HG03175 (cell line): Measurements from ENCODE around the gene STXBP5L.
"Not testable (repeated sequence)": the region's sequence is repeated elsewhere in the genome, so short reads cannot be mapped to it uniquely, and the experiment has no call there.

Source experiments
- ATAC-seq: cut with Tn5 transposase; IDR thresholded peaks from one replicate; pipeline ENCODE4 v1.9.1; 2021; ENCODE audit warnings: mild to moderate bottlenecking, moderate library complexity; ENCODE audit not compliant: unreplicated experiment

The STXBP5L gene

GRCh38 chr3:121414924-121415323, 506.9 kb downstream of the STXBP5L start:
- ATAC-seq = no peak

DNA sequence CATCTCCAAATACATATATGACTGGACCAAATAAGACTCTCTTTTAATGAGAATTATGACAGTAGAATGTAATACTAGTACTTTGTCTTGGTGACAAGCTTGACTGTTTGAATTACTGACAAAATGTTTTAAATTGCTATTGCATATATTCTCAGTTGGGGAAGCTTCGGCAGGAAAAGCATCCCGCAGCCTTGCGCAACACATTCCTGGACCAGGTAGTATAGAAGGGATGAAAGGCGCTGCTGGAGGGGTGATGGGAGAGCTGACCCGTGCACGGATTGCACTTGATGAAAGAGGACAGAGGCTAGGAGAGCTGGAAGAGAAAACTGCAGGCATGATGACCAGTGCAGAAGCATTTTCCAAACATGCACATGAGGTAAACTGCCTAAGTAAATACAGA, 510.2 kb downstream of the STXBP5L start:
- no peak for ATAC-seq

DNA sequence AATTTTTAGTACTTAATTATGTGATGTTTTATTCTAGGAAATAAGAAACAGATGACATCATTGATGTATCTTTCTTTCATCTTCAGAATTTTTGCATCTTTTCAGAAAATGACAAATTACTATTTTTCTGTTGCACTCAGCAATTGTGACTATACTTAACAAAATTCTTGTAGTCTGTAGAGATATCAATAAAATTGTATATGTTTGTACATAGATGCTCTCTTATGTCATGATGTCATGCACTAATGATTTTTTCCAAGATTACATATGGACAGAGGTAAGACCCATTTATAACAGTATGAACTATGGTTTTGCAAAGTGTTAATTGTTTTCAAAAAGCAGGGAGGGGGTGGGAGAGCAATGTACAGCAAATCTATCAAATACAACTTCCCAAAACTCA, 516.5 kb downstream of the STXBP5L start:
- ATAC-seq = no peak

DNA sequence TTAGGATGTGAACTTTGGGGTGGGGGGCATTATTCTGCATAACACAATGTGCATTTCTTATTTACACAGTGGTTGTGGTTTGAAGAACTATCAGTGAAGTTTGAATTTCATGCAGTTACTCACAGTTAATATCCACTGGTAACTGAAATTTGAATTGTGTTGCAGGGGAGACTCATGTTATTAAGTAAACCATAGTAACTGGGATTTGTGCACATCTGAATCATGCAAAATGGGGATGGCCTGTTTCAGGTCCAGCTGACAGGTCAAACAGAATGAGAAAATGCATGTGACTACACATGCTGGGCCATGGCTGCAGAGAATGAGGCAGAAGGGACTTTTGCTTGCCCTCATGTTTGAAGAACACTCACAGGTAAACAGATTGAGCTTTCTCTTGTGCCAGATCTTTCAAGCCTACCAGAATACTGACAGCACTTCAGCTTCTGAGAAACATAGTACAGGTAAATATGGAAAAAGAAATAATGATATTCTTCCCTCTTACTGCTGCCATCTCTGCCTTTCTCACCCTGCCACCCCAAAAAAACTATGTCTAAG, 522.7 kb downstream of the STXBP5L start:
- no peak for ATAC-seq

GRCh38 chr3:121431726-121432517, 523.9 kb downstream of the STXBP5L start:
- peak; percentile 90 for ATAC-seq

DNA sequence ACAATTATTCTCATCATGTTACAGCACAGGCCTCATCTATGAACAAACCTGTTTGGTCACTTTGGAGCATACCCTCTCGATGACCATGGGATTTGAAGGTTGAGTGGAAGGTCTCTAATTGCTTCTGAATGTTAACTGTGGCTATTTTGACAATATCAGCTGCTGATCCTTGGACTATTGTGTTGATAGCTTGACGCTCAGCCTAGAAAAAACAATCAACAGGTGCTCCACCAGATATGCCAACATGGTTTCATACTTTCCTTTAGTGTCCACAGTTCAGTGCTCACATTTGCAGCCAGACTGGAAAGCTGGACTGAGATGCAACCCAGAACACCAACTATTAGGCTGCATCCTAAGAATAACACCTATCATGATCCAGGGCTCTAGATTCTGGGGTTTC, 528.1 kb downstream of the STXBP5L start:
- no peak for ATAC-seq

GRCh38 chr3:121436641-121437040, 528.6 kb downstream of the STXBP5L start:
- no peak for ATAC-seq

- ATAC-seq = no peak
Observed at GRCh38 chr3:121443456-121443855, 535.5 kb downstream of the STXBP5L start.

GRCh38 chr3:121451752-121452151, 543.7 kb downstream of the STXBP5L start:
- not testable (repeated sequence) for ATAC-seq

DNA sequence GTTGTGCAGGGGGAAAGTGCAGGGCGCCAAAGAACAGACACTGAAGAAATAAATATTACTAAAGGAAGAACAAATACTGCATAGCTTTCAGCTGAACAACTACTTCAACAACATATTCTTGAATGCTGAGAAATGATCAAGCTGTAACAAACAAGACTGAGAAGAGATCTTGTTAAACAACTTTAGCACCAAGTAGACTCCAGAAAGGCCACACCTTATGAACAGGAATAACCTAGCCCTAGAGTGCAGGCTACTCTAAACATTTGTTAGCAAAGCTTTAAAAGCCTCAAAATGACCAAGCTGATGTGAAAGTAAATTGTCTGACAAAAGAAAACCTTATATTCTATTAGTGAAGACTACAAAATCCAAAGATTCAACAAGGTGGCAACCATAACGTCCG, 554.6 kb downstream of the STXBP5L start:
- ATAC-seq = no peak

GRCh38 chr3:121463745-121464144, 555.7 kb downstream of the STXBP5L start:
- no peak for ATAC-seq

- ATAC-seq = no peak
Observed at GRCh38 chr3:121467085-121467484, 559.1 kb downstream of the STXBP5L start.

GRCh38 chr3:121473001-121473400, 565.0 kb downstream of the STXBP5L start:
- ATAC-seq = no peak
